ENCODE results near the gene SEMA4B. TPM values are rescaled to one million over a fixed set of nuclear protein-coding genes. Genes with fewer than 3 reads are reported as not detected.

SEMA4B gene
- total RNA-seq, 1 experiment from 2014 or later: 38.6 TPM

- ChIA-PET CTCF (no interaction called here), POLR2A (no interaction called here)
- TF ChIP-seq CTCF (IDR thresholded peaks at IDR 0.05; ENCODE audit: unreplicated experiment): no peak
- H3K27me3 Mint-ChIP-seq (ENCODE audit: insufficient read depth, unreplicated experiment): no peaks in the 10 kb centered on the region
- no peak overlapping the region for H3K4me3 Mint-ChIP-seq (ENCODE audit: unreplicated experiment)
- intact Hi-C loops (cut with micrococcal nuclease): no loop called here
- H3K4me1 Mint-ChIP-seq (ENCODE audit: insufficient read depth, unreplicated experiment): no peaks in the 10 kb centered on the region
- H3K36me3 Mint-ChIP-seq (ENCODE audit: insufficient read depth, unreplicated experiment): peaks cover 17% of the 10 kb centered on the region
- no peak overlapping the region for H3K27ac Mint-ChIP-seq (ENCODE audit: low read depth, unreplicated experiment)
- no peak for DNase-seq (ENCODE audit: unreplicated experiment)
- H3K9me3 Mint-ChIP-seq (ENCODE audit: unreplicated experiment): no peaks in the 10 kb centered on the region
- BruUV-seq (replicated peaks): no TSS peak
Measured at GRCh38 chr15:90240856-90241255, 39.7 kb downstream of the SEMA4B start.

GRCh38 chr15:90241343-90242192, 40.4 kb downstream of the SEMA4B start:
- POLR2A ChIA-PET: interaction anchor here (0.9 kb wide), 1 partner anchor 8 kb away, joined by 3 read pairs; the partner anchor contains the start of genes CIB1 and GDPGP1
- CTCF ChIA-PET: interaction anchor here (0.6 to 0.9 kb wide), 2 partner anchors 50 to 377 kb away, joined by 3 to 4 read pairs; no protein-coding TSS in a partner anchor
- Mint-ChIP-seq H3K27me3 (ENCODE audit: insufficient read depth, unreplicated experiment) (no peaks in the 10 kb centered on the region), H3K27ac (ENCODE audit: low read depth, unreplicated experiment) (no peak overlapping the region), H3K9me3 (ENCODE audit: unreplicated experiment) (no peaks in the 10 kb centered on the region), H3K4me1 (ENCODE audit: insufficient read depth, unreplicated experiment) (no peaks in the 10 kb centered on the region), H3K36me3 (ENCODE audit: insufficient read depth, unreplicated experiment) (peaks cover 17% of the 10 kb centered on the region), H3K4me3 (ENCODE audit: unreplicated experiment) (no peak overlapping the region)
- no peak for DNase-seq (ENCODE audit: unreplicated experiment)
- TF ChIP-seq CTCF (IDR thresholded peaks at IDR 0.05; ENCODE audit: unreplicated experiment): no peak
- intact Hi-C loops (cut with micrococcal nuclease): no loop called here
- BruUV-seq (replicated peaks): no TSS peak

GRCh38 chr15:90243943-90244639, 43.0 kb downstream of the SEMA4B start:
- H3K27ac Mint-ChIP-seq (ENCODE audit: low read depth, unreplicated experiment): no peak overlapping the region
- no peak for TF ChIP-seq CTCF (IDR thresholded peaks at IDR 0.05; ENCODE audit: unreplicated experiment)
- H3K27me3 Mint-ChIP-seq (ENCODE audit: insufficient read depth, unreplicated experiment): no peaks in the 10 kb centered on the region
- intact Hi-C loops (cut with micrococcal nuclease): no loop called here
- ChIA-PET CTCF (interaction anchor here (0.6 kb wide), 3 partner anchors 56 to 959 kb away, joined by 3 read pairs; no protein-coding TSS in a partner anchor), POLR2A (no interaction called here)
- DNase-seq (ENCODE audit: unreplicated experiment): no peak
- no peaks in the 10 kb centered on the region for H3K4me1 Mint-ChIP-seq (ENCODE audit: insufficient read depth, unreplicated experiment)
- H3K36me3 Mint-ChIP-seq (ENCODE audit: insufficient read depth, unreplicated experiment): peaks cover 7% of the 10 kb centered on the region
- no TSS peak for BruUV-seq (replicated peaks)
- no peaks in the 10 kb centered on the region for H3K9me3 Mint-ChIP-seq (ENCODE audit: unreplicated experiment)
- H3K4me3 Mint-ChIP-seq (ENCODE audit: unreplicated experiment): no peak overlapping the region

- Mint-ChIP-seq H3K4me3 (ENCODE audit: unreplicated experiment) (peak overlapping the region; percentile 74), H3K36me3 (ENCODE audit: insufficient read depth, unreplicated experiment) (no peaks in the 10 kb centered on the region), H3K9me3 (ENCODE audit: unreplicated experiment) (no peaks in the 10 kb centered on the region), H3K27me3 (ENCODE audit: insufficient read depth, unreplicated experiment) (no peaks in the 10 kb centered on the region), H3K27ac (ENCODE audit: low read depth, unreplicated experiment) (no peak overlapping the region), H3K4me1 (ENCODE audit: insufficient read depth, unreplicated experiment) (no peaks in the 10 kb centered on the region)
- no peak for TF ChIP-seq CTCF (IDR thresholded peaks at IDR 0.05; ENCODE audit: unreplicated experiment)
- ChIA-PET CTCF (interaction anchor here (0.6 to 2.7 kb wide), 7 partner anchors 12 to 365 kb away, joined by 3 to 15 read pairs (median 4); partner anchors contain the start of gene CIB1), POLR2A (interaction anchor here (0.6 to 4.7 kb wide), 9 partner anchors 11 to 477 kb away, joined by 3 to 33 read pairs (median 3); partner anchors contain the start of genes CIB1, GDPGP1 and NGRN)
- intact Hi-C loops (cut with micrococcal nuclease): no loop called here
- DNase-seq (ENCODE audit: unreplicated experiment): no peak
- no TSS peak for BruUV-seq (replicated peaks)
Measured at GRCh38 chr15:90248789-90249202, 47.7 kb downstream of the SEMA4B start.

Measured in MCF 10A (cell line).